WI38 (cell line): ENCODE results near the gene PRXL2B.
A peak's percentile ranks its signal among the peaks of the same experiment; 100 is the strongest.

ENCODE experiments used
- H3K4me3 ChIP-seq: 2 replicates; pipeline ENCODE4 v1.5.1; 2011; ENCODE audit warnings: low read depth, mild to moderate bottlenecking, control low read depth, low read length
- TF ChIP-seq, protein P1 (sequence below): IDR thresholded peaks from 2 replicates; pipeline ENCODE4 v1.5.1; 2012; ENCODE audit warnings: low read depth, mild to moderate bottlenecking, control low read depth, low read length

Gene PRXL2B

DNA sequence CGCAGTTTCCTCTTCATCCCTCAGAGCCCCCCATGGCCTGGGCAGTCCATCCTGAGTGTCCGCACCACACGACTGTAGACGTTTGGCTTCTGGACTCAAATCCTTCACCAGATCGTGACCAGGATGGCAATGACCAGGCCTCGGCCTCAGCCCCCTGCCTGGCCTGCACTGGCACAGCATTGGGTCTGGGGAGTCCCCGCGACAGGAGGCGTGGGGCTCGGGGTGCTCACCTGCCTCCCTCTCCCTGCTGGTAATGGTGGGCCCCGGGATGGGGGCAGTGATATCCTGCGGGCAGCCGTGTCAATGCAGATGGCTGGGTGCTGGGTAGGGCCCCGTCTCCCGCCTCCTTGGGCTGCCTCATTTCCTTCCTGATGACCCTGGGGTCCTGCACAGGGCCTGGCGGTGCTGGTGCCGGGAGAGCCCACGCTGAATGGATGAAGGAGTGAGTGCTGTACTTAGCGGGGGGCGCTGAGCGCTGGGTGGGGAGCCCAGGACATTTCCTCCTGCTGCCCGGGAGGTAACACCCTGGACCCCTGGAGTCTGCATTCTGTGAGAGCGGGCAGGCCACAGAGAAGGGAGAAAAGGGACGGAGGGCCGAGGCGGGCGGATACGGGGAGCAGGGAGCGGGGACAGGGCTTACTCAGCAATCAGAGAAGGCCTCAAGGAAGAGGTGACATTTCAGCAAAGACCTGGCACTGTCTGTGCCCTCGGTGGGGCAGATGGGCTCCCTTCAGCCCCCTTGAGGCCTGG, 32.5 kb upstream of the PRXL2B start:
- no peak overlapping the region for H3K4me3 ChIP-seq
- TF ChIP-seq, protein P1, sequence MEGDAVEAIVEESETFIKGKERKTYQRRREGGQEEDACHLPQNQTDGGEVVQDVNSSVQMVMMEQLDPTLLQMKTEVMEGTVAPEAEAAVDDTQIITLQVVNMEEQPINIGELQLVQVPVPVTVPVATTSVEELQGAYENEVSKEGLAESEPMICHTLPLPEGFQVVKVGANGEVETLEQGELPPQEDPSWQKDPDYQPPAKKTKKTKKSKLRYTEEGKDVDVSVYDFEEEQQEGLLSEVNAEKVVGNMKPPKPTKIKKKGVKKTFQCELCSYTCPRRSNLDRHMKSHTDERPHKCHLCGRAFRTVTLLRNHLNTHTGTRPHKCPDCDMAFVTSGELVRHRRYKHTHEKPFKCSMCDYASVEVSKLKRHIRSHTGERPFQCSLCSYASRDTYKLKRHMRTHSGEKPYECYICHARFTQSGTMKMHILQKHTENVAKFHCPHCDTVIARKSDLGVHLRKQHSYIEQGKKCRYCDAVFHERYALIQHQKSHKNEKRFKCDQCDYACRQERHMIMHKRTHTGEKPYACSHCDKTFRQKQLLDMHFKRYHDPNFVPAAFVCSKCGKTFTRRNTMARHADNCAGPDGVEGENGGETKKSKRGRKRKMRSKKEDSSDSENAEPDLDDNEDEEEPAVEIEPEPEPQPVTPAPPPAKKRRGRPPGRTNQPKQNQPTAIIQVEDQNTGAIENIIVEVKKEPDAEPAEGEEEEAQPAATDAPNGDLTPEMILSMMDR, result no peak

DNA sequence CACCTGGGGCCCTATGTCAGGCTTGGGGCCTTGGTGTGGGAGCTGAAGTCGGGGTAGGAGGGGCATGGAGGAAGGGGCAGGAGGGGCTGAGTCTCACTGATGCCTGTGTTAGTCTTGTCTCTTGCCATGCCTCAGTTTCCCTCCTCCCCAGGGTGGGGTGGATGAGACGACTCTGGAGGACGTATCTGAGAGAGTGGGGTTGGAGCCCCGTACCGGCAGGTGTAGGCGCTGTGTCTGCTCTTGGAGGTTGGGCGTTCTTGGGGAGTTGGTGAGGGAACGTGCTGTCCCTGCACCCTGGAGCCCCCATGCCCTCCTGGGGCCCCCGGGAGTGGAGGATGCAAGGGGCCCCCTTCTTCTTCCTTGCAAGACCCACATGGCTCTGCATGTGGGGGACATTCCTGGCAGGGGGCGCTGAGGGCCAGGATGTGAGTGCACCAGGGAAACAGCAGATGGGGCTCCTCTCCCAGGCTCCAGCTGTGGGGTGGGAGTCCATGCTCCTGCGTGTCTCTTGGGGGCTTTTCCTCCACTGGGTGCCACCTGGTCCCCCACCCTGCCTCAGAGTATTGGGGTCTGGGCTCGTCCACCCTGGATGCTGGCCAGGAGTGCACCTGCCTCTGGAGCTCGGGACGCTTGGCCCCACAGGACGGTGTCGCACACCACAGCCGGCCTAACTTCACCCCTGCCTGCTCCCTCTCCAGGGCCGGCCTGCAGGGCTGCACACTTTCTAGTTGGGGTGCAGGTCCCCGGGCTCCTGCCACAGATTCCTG, 31.8 kb upstream of the PRXL2B start:
- no peak overlapping the region for H3K4me3 ChIP-seq
- TF ChIP-seq, protein P1, result peak; percentile 23; the same call in 1 of the 2 replicates

DNA sequence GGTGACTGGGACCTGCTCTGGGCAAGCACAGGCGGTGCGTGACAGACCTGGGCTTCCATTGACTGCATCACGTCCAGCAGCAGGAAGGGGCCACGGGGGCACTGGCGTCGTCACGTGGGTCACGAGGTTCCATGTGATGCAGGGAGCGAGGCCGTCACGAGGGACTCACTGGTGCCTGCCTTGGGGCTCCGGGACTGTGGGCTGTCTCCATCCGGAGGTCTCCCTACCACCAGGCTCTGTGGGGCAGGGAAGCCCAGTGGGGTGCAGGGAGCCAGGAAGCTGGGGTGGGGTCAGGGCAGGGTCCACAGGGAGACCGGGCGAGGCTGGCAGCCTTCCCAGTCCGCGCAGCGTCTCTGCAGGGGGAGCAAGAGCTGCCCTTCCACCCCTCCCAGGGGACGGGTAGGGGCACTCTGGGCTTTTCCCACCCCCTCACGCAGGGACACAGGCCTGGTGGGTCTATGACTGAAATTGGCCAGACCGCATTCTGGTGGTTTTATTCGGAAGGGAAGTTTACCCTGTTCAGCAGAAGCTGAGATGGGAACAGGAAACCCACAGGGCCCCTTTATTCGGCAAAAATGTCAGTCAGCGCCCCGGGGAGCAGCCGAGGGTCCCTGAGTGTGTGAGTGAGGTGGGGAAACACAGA, 30.8 kb upstream of the PRXL2B start:
- H3K4me3 ChIP-seq, result peak overlapping the region; percentile 54
- TF ChIP-seq, protein P1, result no peak

DNA sequence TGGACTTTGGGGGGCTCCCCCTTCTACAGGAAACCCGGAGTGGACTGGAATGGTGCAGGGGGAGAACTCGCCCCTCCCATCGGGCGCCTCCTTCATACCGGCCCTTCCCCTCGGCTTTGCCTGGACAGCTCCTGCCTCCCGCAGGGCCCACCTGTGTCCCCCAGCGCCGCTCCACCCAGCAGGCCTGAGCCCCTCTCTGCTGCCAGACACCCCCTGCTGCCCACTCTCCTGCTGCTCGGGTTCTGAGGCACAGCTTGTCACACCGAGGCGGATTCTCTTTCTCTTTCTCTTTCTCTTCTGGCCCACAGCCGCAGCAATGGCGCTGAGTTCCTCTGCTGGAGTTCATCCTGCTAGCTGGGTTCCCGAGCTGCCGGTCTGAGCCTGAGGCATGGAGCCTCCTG, 30.3 kb upstream of the PRXL2B start, which contains the start of gene TNFRSF14:
TNFRSF14 (plus strand) TSS at position 95 of the 401 bp plus-strand sequence; CDS start at position 389, 294 bp downstream.
- H3K4me3 ChIP-seq, result peak within 1 kb of the TSS; percentile 54
- TF ChIP-seq, protein P1, result peak; percentile 12; the same call in 1 of the 2 replicates

DNA sequence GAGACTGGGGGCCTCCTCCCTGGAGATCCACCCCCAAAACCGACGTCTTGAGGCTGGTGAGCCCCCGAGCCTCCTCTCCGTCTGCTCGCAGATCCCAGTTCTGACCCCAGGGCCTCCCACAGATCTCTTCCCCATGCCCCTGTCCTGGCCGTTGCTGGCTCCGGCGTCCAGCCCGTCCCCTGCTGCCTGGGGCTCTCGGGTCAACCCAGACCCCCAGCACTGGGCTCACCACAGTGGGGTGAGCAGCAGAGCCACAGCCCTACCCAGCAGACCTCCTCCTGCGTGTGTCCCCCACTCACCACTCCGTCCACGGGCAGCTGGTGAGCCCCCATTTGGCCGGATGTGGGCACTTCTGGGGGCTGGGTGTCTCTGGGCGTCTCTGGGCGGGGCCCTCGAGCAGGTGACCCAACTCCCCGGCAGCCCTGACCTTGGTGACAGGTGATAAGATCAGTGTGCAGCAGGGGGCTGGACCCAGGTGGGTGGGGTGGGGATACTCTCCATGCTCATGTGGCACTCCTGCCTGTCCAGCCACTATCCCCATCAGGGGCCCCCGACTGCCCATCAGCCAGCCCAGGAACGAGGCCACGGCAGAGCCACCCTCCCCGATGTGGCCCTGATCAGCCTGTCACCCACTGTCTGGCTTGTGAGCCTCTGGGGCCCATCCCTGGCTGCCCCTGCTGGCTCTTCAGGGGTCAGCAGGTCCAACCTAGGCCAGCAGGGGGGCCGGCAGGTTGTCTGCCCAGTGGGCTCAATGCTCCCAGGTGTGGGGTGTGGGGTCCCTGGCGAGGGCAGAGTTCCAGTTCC, 29.7 kb upstream of the PRXL2B start:
- TF ChIP-seq, protein P1, result no peak
- H3K4me3 ChIP-seq, result peak overlapping the region; percentile 54

DNA sequence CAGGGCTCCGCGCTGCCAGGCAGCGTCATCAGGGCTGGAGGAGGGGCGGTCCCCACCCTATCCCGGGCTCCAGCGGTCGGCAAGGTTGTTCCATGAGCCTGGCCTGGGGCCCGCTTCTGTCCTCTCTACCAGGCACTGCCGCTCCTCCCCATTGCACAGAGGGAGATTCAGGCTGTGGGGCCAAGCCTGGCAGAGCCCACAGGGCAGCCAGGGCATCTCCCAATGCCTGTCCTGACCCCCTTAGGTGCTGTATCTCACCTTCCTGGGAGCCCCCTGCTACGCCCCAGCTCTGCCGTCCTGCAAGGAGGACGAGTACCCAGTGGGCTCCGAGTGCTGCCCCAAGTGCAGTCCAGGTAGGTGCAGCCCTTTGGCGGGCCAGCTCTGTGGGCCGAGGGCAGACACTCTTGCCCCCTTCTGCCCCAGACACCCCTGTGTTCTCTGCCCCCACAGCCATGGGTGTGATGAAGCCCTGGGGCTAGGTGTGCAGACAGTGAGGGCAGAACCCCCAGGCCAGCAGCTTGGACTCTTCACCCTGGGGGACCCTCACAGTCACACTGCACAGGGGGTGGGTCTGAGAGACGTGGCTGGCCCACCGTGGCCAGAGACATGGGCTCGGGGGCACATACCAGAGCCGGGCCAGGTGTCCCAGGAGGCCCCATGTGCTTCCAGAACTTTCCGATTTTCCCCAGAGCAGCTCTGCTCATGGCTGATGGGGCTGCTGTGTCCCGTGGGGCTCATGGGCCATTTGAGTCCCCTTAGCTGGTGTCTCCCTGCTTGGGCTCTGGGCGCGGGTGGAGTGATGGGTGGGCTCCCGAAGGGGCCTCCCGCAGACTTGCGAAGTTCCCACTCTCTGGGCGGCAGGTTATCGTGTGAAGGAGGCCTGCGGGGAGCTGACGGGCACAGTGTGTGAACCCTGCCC, 28.8 kb upstream of the PRXL2B start:
- no peak overlapping the region for H3K4me3 ChIP-seq
- TF ChIP-seq, protein P1, result no peak
